NCI-H524 (cell line): ENCODE measurements around the gene NDST1.

Experiments used
- DNase-seq, 2 experiments: peaks; one replicate each; lab custom pipeline; 2025; lab: John Stamatoyannopoulos, UW

Gene NDST1

GRCh38 chr5:150544611-150545219 lies 36.8 kb downstream of the NDST1 start:
- DNase-seq = peak; percentile 76 to 82

GRCh38 chr5:150545246-150545645 lies 37.3 kb downstream of the NDST1 start:
- no peak for DNase-seq

GRCh38 chr5:150548123-150548522 lies 40.2 kb downstream of the NDST1 start:
- no peak for DNase-seq

- DNase-seq = no peak
Observed at GRCh38 chr5:150549735-150550134, 41.8 kb downstream of the NDST1 start.

GRCh38 chr5:150550286-150550685 lies 42.4 kb downstream of the NDST1 start:
- DNase-seq = no peak

GRCh38 chr5:150551066-150551465 lies 43.1 kb downstream of the NDST1 start:
- no peak for DNase-seq

GRCh38 chr5:150553402-150553801 lies 45.5 kb downstream of the NDST1 start:
- DNase-seq = no peak

GRCh38 chr5:150553911-150554310 lies 46.0 kb downstream of the NDST1 start:
- DNase-seq = no peak

GRCh38 chr5:150554857-150555256 lies 46.9 kb downstream of the NDST1 start:
- no peak for DNase-seq

GRCh38 chr5:150556106-150556505 lies 48.2 kb downstream of the NDST1 start:
- no peak for DNase-seq

- DNase-seq = no peak
Observed at GRCh38 chr5:150556859-150557508, 49.1 kb downstream of the NDST1 start.

- DNase-seq = no peak
Observed at GRCh38 chr5:150557509-150557872, 49.6 kb downstream of the NDST1 start.

GRCh38 chr5:150558088-150558621 lies 50.2 kb downstream of the NDST1 start:
- no peak for DNase-seq

- no peak for DNase-seq
Observed at GRCh38 chr5:150559088-150559487, 51.2 kb downstream of the NDST1 start.

GRCh38 chr5:150559701-150560100 lies 51.8 kb downstream of the NDST1 start:
- DNase-seq = no peak

GRCh38 chr5:150560401-150561191 lies 52.7 kb downstream of the NDST1 start:
- DNase-seq = peak; percentile 66 to 85

- DNase-seq = no peak
Observed at GRCh38 chr5:150561192-150561512, 53.2 kb downstream of the NDST1 start.

- peak in 1 of 2 experiments; percentile 50 for DNase-seq
Observed at GRCh38 chr5:150561571-150562275, 53.8 kb downstream of the NDST1 start.

- DNase-seq = peak; percentile 15 to 62
Observed at GRCh38 chr5:150562832-150563231, 54.9 kb downstream of the NDST1 start.

GRCh38 chr5:150565868-150566267 lies 57.9 kb downstream of the NDST1 start:
- no peak for DNase-seq

GRCh38 chr5:150567031-150567717 lies 59.2 kb downstream of the NDST1 start:
- DNase-seq = no peak

- DNase-seq = no peak
Observed at GRCh38 chr5:150568663-150569062, 60.7 kb downstream of the NDST1 start.
